GM12801 (cell line): Measurements from ENCODE around the gene MLH1.

Experiments used
- CTCF ChIP-seq: IDR thresholded peaks from one replicate; pipeline ENCODE4 v1.5.1; 2011; ENCODE audit warnings: control low read depth; ENCODE audit not compliant: insufficient read length; ENCODE audit errors: extremely low read depth

MLH1 gene

DNA sequence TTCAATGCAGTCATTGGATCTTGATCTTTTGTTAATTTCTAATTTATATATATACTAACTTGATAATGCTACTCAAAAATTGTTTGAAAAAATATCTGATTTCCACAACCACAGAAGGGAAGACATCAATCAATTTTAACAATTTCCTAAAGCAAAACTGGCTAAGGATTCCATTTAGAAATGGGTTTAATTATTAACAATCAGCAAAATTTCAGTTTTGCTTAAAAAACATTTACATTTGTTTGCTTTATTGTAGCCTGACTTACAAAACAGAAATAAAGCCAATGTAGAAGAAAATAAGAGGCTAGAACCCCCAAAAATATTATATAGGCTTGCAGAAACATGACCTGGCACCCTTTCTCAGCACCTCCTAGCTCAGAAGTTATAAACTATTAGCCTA lies 106.2 kb downstream of the MLH1 start:
- no peak for TF ChIP-seq CTCF

DNA sequence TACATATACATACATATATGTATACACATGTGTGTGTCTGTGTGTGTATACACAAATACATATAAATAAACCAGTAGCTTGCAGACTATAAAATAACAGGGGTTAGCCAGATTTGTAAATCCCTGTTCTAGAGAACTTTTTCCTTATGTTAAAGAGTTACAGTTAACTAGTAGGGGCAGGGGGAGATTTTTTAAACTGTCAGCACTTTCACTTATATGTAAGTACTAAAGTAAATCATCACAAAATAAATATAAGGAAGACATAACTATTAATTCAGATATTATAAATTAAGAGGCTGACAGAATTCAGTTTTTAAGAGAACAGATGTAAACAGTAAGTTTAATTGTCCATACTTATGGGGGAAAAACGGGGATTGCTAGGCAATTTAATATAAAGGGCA lies 107.1 kb downstream of the MLH1 start:
- TF ChIP-seq CTCF, result no peak
